GM18951 (cell line): ENCODE results near the gene PRRT4.

Source experiments
- POLR2A ChIP-seq: IDR thresholded peaks from 4 replicates; pipeline ENCODE4 v1.6.1; 2011; ENCODE audit warnings: mild to moderate bottlenecking; ENCODE audit not compliant: insufficient read length, insufficient read depth; ENCODE audit errors: extremely low read depth
- in situ Hi-C: fragments of 300-500 bp; cut with MboI; formaldehyde crosslinking; loops from one replicate; pipeline ENCODE4 v1.12.0; 2022; ENCODE audit warnings: low sequenced_read_pairs, mixed read lengths, inconsistent platforms; ENCODE audit not compliant: unreplicated experiment

PRRT4 gene

GRCh38 chr7:128361411-128362379 lies at the start of gene PRRT4:
PRRT4 (minus strand) TSS chr7:128361690.
- in situ Hi-C loops, result no loop called here
- TF ChIP-seq POLR2A, result no peak

GRCh38 chr7:128410451-128410753 lies 48.9 kb upstream of the PRRT4 start:
- no peak for TF ChIP-seq POLR2A
- in situ Hi-C loops, result no loop called here

GRCh38 chr7:128409596-128410450 lies 48.3 kb upstream of the PRRT4 start, which contains the start of gene IMPDH1:
IMPDH1 (minus strand) TSS chr7:128409982; CDS start chr7:128409901, 81 bp downstream.
- TF ChIP-seq POLR2A, result peak; percentile 60
- in situ Hi-C loops, result no loop called here

- TF ChIP-seq POLR2A, result no peak
- in situ Hi-C loops, result no loop called here
Measured at GRCh38 chr7:128408709-128409595, 47.5 kb upstream of the PRRT4 start.

- no peak for TF ChIP-seq POLR2A
- in situ Hi-C loops, result no loop called here
Measured at GRCh38 chr7:128407751-128408708, 46.5 kb upstream of the PRRT4 start.

- in situ Hi-C loops, result no loop called here
- TF ChIP-seq POLR2A, result no peak
Measured at GRCh38 chr7:128407233-128407589, 45.7 kb upstream of the PRRT4 start.

- TF ChIP-seq POLR2A, result no peak
- in situ Hi-C loops, result no loop called here
Measured at GRCh38 chr7:128406314-128407232, 45.1 kb upstream of the PRRT4 start.

- in situ Hi-C loops, result no loop called here
- peak; percentile 53 for TF ChIP-seq POLR2A
Measured at GRCh38 chr7:128405471-128406313, 44.2 kb upstream of the PRRT4 start.

GRCh38 chr7:128404886-128405470 lies 43.5 kb upstream of the PRRT4 start:
- TF ChIP-seq POLR2A, result no peak
- in situ Hi-C loops, result no loop called here
